ENCODE data around the gene DCTD. TPM values are rescaled to one million over a fixed set of nuclear protein-coding genes. Genes with fewer than 3 reads are reported as not detected.

Gene DCTD
- total RNA-seq, 4 donors from 2014 or later: 43.3 to 79.0 (median 53.1) TPM

GRCh38 chr4:182928061-182928460, 10.9 kb upstream of the DCTD start:
- DNase-seq (ENCODE audit: low spot score): no peak
- no peak for TF ChIP-seq CTCF (IDR thresholded peaks at IDR 0.05)
- no peak for ATAC-seq (ENCODE audit: low FRiP score)

GRCh38 chr4:182927505-182927904, 10.3 kb upstream of the DCTD start:
- no peak for ATAC-seq (ENCODE audit: low FRiP score)
- TF ChIP-seq CTCF (IDR thresholded peaks at IDR 0.05): no peak
- no peak for DNase-seq (ENCODE audit: low spot score)

GRCh38 chr4:182925855-182926254, 8.7 kb upstream of the DCTD start:
- DNase-seq (ENCODE audit: low spot score): no peak
- no peak for ATAC-seq (ENCODE audit: low FRiP score)
- TF ChIP-seq CTCF (IDR thresholded peaks at IDR 0.05): no peak

DNA sequence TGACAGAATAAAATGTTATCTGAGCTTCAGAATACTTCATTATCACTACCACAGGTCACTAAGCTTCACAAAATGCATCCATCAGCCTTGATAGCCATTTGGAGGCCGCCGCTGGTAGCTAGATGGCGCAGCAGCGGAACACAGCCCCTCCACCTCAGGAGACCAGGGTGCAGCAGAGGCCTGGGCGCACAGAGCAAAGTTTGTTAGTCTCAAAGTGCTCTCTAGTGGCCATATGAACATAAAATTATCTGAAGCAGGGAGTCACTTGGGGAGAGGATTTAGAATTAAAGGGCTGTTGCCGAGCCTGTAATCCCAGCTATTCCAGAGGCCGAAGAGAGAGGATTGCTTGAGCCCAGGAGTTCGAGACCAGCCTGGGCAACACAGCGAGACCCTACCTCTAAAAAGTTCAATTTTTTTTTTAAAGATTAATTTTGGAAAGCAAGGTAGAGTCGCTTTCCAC, 8.1 kb upstream of the DCTD start:
- no peak for TF ChIP-seq CTCF (IDR thresholded peaks at IDR 0.05)
- ATAC-seq (ENCODE audit: low FRiP score) (no peak), DNase-seq (ENCODE audit: low spot score) (no peak)

DNA sequence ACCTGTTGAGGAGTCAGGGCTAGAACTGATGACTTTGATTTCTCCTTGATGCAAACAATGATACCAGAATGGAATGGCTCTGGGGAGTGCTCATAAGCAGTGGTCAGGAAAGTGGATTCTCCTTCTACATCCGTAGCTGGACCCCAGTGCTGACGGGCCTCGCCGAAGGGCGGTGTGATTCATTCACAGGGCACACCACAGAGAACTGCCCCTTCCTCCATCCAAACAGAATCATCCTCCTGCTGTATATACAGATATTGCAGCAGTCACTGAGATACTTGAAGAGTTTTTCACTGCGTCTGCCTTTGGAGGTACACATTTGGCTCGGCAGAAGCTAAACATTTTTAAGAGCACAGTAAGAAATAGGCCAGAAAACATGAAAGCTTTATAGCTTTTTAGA, 7.3 kb upstream of the DCTD start:
- DNase-seq (ENCODE audit: low spot score) (no peak), ATAC-seq (ENCODE audit: low FRiP score) (no peak)
- no peak for TF ChIP-seq CTCF (IDR thresholded peaks at IDR 0.05)

- no peak for TF ChIP-seq CTCF (IDR thresholded peaks at IDR 0.05)
- DNase-seq (ENCODE audit: low spot score) (no peak), ATAC-seq (ENCODE audit: low FRiP score) (no peak)
Observed at GRCh38 chr4:182923796-182924340, 6.7 kb upstream of the DCTD start.

GRCh38 chr4:182923366-182923765, 6.2 kb upstream of the DCTD start:
- ATAC-seq (ENCODE audit: low FRiP score): no peak
- TF ChIP-seq CTCF (IDR thresholded peaks at IDR 0.05): no peak
- DNase-seq (ENCODE audit: low spot score): no peak

Data from omental fat pad (tissue), 4 donors.